Smooth muscle cell (in vitro differentiated cells): ENCODE measurements around the gene CYTH4. TPM values are rescaled to one million over a fixed set of nuclear protein-coding genes. Genes with fewer than 3 reads are reported as not detected.

Experiments
- DNase-seq: peaks from one replicate; lab custom pipeline; 2025; ENCODE audit not compliant: unreplicated experiment; lab: John Stamatoyannopoulos, UW
- H2AFZ ChIP-seq: fragments of 200-600 bp; sonication (generic); 2 replicates; pipeline ENCODE4 v1.6.0; 2016; ENCODE audit warnings: antibody characterized with exemption, low read depth, mild to moderate bottlenecking
- H3F3A ChIP-seq: fragments of 200-600 bp; sonication (generic); 2 replicates; pipeline ENCODE4 v1.6.0; 2017; ENCODE audit warnings: antibody characterized with exemption, low read depth
- H3K27ac ChIP-seq: fragments of 200-600 bp; sonication (generic); 2 replicates; pipeline ENCODE4 v1.5.1; 2016; ENCODE audit warnings: low read depth, mild to moderate bottlenecking
- H3K27me3 ChIP-seq: fragments of 200-600 bp; sonication (generic); 2 replicates; pipeline ENCODE4 v1.6.1; 2016; ENCODE audit warnings: low read depth, mild to moderate bottlenecking
- H3K36me3 ChIP-seq: fragments of 200-600 bp; sonication (generic); 2 replicates; pipeline ENCODE4 v1.5.1; 2016; ENCODE audit warnings: low read depth
- H3K4me1 ChIP-seq: fragments of 200-600 bp; sonication (generic); 2 replicates; pipeline ENCODE4 v1.5.1; 2016; ENCODE audit warnings: low read depth
- H3K4me2 ChIP-seq: fragments of 200-600 bp; sonication (generic); 2 replicates; pipeline ENCODE4 v1.6.0; 2016; ENCODE audit warnings: mild to moderate bottlenecking
- H3K4me3 ChIP-seq: fragments of 200-600 bp; sonication (generic); 2 replicates; pipeline ENCODE4 v1.5.1; 2016; ENCODE audit warnings: mild to moderate bottlenecking
- H3K79me2 ChIP-seq: fragments of 200-600 bp; sonication (generic); 2 replicates; pipeline ENCODE4 v1.6.0; 2016; ENCODE audit warnings: low read depth, mild to moderate bottlenecking
- H3K9ac ChIP-seq: fragments of 200-600 bp; sonication (generic); 2 replicates; pipeline ENCODE4 v1.6.0; 2016; ENCODE audit warnings: low read depth
- H3K9me3 ChIP-seq: fragments of 200-600 bp; sonication (generic); replicated peaks from 2 replicates; pipeline ENCODE4 v1.5.1; 2016; ENCODE audit warnings: low read depth
- H4K20me1 ChIP-seq: fragments of 200-600 bp; sonication (generic); 2 replicates; pipeline ENCODE4 v1.6.0; 2016; ENCODE audit warnings: low read depth
- WGBS: methylation state at CpG from one replicate; pipeline ENCODE4 v1.1.7; 2016; ENCODE audit warnings: low lambda C conversion rate; 5-methylcytosine and 5-hydroxymethylcytosine counted together
- polyA plus RNA-seq: library from polyadenylated mRNA; unstranded; fragments of >200 nt; fragmentation: Nextera tagmentation; extraction: Ambion mirVana; gene quantifications from 2 replicates; pipeline ENCODE4 v1.2.1, GENCODE V29; 2016
- total RNA-seq: library from RNA; depleted of rRNA; stranded (reverse); fragments of >200 nt; gene quantifications from 2 replicates; pipeline ENCODE4 v1.2.3, GENCODE V29; 2014
- TF ChIP-seq, protein P1 (sequence below): fragments of 200-600 bp; sonication (generic); IDR thresholded peaks from 2 replicates; pipeline ENCODE4 v1.5.1; 2017; ENCODE audit warnings: borderline replicate concordance, mild to moderate bottlenecking, antibody characterized with exemption; ENCODE audit not compliant: insufficient read depth, poor library complexity, severe bottlenecking

CYTH4 gene
- total and polyA plus RNA-seq, 2 experiments from 2014 or later = not detected

DNA sequence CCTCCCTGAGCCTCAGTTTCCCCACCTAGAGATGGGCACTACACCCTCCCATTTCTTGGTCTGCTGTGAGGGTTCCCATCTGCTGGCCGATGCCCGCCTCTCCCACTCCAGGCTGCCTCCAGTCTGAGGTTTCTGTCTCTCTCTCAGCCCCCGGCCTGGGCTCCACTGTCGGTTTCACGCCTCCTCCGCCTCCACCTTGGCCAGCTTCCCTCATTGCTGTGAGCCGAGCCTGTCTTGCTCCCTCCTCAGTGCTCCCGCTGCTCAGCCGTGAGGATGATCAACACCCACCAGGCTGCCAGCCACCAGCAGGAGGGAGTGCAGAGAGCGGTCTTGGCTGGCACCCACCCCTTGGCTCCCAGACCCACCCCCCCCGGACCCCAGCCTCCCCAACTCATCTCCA lies 61.0 kb downstream of the CYTH4 start:
- H4K20me1 ChIP-seq = no peaks in the 10 kb centered on the region
- H3K27me3 ChIP-seq = peaks cover 17% of the 10 kb centered on the region
- no peak overlapping the region for H2AFZ ChIP-seq
- no peaks in the 10 kb centered on the region for H3K9me3 ChIP-seq
- H3K79me2 ChIP-seq = no peaks in the 10 kb centered on the region
- TF ChIP-seq, protein P1, sequence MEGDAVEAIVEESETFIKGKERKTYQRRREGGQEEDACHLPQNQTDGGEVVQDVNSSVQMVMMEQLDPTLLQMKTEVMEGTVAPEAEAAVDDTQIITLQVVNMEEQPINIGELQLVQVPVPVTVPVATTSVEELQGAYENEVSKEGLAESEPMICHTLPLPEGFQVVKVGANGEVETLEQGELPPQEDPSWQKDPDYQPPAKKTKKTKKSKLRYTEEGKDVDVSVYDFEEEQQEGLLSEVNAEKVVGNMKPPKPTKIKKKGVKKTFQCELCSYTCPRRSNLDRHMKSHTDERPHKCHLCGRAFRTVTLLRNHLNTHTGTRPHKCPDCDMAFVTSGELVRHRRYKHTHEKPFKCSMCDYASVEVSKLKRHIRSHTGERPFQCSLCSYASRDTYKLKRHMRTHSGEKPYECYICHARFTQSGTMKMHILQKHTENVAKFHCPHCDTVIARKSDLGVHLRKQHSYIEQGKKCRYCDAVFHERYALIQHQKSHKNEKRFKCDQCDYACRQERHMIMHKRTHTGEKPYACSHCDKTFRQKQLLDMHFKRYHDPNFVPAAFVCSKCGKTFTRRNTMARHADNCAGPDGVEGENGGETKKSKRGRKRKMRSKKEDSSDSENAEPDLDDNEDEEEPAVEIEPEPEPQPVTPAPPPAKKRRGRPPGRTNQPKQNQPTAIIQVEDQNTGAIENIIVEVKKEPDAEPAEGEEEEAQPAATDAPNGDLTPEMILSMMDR = no peak
- peaks cover 5% of the 10 kb centered on the region for H3F3A ChIP-seq
- WGBS = 58% methylated on average over 9 of the region's 11 CpGs
- H3K4me2 ChIP-seq = no peak overlapping the region
- no peaks in the 10 kb centered on the region for H3K36me3 ChIP-seq
- DNase-seq = no peak
- no peak overlapping the region for H3K9ac ChIP-seq
- H3K4me1 ChIP-seq = peaks cover 6% of the 10 kb centered on the region
- no peak overlapping the region for H3K4me3 ChIP-seq
- no peak overlapping the region for H3K27ac ChIP-seq

DNA sequence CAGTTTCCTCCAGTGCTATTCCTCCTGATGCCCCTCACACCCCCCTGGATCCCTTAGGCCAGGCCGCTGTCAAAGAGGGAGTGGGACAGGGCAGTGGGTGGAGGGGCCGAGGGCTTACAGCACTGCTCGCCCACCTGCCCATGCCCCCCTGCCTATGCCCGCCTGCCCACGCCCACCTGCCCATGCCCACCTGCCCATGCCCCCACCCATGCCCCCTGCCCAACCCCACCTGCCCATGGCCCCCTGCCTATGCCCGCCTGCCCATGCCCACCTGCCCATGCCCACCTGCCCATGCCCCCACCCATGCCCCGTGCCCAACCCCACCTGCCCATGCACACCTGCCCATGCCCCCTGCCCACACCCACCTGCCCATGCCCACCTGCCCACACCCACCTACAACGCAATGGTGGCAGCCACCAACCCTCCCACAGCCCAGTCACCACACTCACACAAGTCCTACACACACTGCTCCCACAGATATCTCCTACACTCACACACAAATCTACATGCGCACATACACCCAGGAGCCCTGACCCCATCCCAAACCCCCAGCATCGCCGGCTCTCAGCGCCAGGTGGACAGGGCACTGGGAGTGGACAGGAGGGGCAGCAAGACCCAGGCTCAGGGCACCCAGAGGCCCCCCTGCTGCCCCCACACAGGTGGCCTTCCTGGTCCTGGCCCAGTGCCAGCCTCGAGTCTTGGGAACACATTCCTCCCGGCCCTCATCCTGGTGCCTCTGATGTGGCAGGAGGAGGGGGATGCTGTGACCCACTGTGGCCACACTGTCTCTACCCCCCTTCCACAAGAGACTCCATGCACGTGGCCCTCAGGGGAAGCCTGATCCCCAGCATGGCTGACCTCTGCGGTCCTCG lies 61.8 kb downstream of the CYTH4 start:
- H3K4me3 ChIP-seq = no peak overlapping the region
- TF ChIP-seq, protein P1 = no peak
- H3K36me3 ChIP-seq = no peaks in the 10 kb centered on the region
- H2AFZ ChIP-seq = no peak overlapping the region
- WGBS = 91% methylated on average over 11 of the region's 17 CpGs
- H3F3A ChIP-seq = peaks cover 5% of the 10 kb centered on the region
- peaks cover 6% of the 10 kb centered on the region for H3K4me1 ChIP-seq
- no peak overlapping the region for H3K9ac ChIP-seq
- H3K4me2 ChIP-seq = no peak overlapping the region
- no peaks in the 10 kb centered on the region for H4K20me1 ChIP-seq
- H3K79me2 ChIP-seq = no peaks in the 10 kb centered on the region
- DNase-seq = no peak
- peaks cover 17% of the 10 kb centered on the region for H3K27me3 ChIP-seq
- no peaks in the 10 kb centered on the region for H3K9me3 ChIP-seq
- H3K27ac ChIP-seq = no peak overlapping the region

GRCh38 chr22:37344735-37345449 lies 62.6 kb downstream of the CYTH4 start:
- H3K36me3 ChIP-seq = no peaks in the 10 kb centered on the region
- no peaks in the 10 kb centered on the region for H3K9me3 ChIP-seq
- peaks cover 5% of the 10 kb centered on the region for H3F3A ChIP-seq
- H3K9ac ChIP-seq = no peak overlapping the region
- 88% methylated on average over 13 of the region's 13 CpGs for WGBS
- no peak overlapping the region for H2AFZ ChIP-seq
- H3K4me3 ChIP-seq = no peak overlapping the region
- H3K4me2 ChIP-seq = no peak overlapping the region
- TF ChIP-seq, protein P1 = no peak
- no peaks in the 10 kb centered on the region for H4K20me1 ChIP-seq
- peaks cover 17% of the 10 kb centered on the region for H3K27me3 ChIP-seq
- H3K4me1 ChIP-seq = peaks cover 6% of the 10 kb centered on the region
- no peak for DNase-seq
- H3K79me2 ChIP-seq = no peaks in the 10 kb centered on the region
- H3K27ac ChIP-seq = no peak overlapping the region
